LNCAP (cell line): ENCODE results near the gene NSMCE1.

ENCODE experiments used
- TF ChIP-seq, protein P1 (sequence below): fragments of 450-650 bp; IDR thresholded peaks from 2 replicates; pipeline ENCODE4 v1.5.1; 2017; ENCODE audit warnings: mild to moderate bottlenecking

NSMCE1 gene

DNA sequence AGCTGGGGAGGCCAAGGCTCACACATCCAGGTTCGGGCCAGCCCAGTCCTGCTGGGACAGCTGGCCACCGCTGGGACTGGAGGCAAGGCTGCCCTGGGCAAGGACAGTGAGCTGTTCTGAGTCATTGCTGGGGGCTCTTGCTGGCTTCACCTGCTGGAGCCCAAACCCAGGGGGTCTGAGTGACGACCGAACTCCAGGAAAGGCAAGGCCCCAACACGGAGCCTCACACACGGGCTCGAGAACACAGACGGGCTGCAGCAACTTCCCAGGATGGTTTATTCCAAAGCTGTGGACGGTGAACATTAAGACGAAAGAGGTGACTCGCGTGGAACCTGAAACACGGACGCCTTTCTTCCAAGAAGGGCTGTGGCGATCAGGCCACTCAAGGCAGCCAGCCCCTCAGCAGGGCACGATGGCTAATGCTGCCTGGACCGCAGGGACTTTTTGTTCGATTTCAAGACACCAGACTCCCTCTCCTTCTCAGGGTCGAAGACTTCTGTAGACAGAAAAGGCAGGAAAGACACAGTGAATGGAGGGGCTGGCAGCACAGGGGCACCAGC, 43.8 kb downstream of the NSMCE1 start:
- TF ChIP-seq, protein P1, sequence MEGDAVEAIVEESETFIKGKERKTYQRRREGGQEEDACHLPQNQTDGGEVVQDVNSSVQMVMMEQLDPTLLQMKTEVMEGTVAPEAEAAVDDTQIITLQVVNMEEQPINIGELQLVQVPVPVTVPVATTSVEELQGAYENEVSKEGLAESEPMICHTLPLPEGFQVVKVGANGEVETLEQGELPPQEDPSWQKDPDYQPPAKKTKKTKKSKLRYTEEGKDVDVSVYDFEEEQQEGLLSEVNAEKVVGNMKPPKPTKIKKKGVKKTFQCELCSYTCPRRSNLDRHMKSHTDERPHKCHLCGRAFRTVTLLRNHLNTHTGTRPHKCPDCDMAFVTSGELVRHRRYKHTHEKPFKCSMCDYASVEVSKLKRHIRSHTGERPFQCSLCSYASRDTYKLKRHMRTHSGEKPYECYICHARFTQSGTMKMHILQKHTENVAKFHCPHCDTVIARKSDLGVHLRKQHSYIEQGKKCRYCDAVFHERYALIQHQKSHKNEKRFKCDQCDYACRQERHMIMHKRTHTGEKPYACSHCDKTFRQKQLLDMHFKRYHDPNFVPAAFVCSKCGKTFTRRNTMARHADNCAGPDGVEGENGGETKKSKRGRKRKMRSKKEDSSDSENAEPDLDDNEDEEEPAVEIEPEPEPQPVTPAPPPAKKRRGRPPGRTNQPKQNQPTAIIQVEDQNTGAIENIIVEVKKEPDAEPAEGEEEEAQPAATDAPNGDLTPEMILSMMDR: no peak

DNA sequence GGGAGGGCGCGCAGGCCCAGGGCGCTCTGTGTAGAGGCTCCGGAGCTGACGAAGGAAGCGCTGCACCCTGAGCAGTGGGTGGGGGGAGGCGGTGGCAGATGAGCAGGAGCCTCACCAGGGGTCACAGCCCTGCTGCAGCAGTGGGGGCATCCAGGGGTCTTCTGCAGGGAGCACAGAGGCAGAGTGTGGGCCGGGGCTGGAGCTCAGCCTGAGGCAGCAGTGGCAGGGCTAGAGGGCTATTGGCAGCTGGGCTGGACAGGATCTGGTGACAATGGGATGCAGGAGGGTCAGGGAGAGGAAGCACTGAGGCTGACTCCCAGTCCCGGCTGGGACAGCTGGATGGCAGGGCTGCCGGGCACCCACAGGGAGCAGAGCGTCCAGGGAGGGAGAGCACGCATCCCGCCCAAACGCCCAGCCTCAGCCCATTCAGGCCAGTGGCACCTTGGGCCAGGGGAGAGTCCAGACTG, 44.3 kb downstream of the NSMCE1 start:
- TF ChIP-seq, protein P1: no peak

DNA sequence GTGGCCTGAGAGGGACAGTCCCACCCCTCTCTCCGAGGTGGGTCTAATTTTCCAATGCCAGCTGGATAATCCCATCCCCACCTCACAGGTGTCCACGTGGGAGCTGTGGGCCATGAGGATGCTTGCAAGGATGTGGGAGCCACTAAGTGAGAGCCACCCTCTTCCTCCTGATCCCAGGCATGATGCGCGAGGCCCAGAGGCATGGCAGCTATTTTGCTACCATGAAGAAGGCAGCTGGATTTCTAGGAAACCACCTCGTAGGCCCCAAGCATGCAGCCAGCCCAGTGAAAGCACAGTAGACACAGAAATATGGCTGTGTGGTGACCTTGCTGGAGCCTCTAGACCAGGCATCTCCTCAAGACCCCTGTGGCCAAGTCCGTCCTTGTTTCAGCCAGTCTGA, 44.9 kb downstream of the NSMCE1 start:
- TF ChIP-seq, protein P1: no peak

DNA sequence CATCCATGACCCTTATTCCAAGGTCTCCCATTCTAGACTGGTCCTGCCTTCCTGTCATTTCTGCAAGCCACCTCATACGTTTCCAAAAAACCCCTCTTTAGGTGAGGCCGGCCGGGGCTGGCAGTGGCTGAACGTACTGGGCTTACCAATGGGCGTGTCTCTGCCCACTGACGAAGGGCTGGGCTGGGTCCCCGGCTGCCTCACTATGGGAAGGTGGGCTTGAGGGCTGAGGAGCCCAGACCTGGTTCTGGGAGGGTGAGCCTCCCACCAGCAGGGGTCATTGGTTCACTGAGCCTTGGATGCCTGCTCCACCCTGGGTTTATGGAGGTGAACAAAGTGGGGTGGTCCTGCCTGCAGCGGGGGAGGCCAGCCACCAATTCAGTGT, 45.4 kb downstream of the NSMCE1 start:
- TF ChIP-seq, protein P1: peak; percentile 13; the same call in 1 of the 2 replicates

DNA sequence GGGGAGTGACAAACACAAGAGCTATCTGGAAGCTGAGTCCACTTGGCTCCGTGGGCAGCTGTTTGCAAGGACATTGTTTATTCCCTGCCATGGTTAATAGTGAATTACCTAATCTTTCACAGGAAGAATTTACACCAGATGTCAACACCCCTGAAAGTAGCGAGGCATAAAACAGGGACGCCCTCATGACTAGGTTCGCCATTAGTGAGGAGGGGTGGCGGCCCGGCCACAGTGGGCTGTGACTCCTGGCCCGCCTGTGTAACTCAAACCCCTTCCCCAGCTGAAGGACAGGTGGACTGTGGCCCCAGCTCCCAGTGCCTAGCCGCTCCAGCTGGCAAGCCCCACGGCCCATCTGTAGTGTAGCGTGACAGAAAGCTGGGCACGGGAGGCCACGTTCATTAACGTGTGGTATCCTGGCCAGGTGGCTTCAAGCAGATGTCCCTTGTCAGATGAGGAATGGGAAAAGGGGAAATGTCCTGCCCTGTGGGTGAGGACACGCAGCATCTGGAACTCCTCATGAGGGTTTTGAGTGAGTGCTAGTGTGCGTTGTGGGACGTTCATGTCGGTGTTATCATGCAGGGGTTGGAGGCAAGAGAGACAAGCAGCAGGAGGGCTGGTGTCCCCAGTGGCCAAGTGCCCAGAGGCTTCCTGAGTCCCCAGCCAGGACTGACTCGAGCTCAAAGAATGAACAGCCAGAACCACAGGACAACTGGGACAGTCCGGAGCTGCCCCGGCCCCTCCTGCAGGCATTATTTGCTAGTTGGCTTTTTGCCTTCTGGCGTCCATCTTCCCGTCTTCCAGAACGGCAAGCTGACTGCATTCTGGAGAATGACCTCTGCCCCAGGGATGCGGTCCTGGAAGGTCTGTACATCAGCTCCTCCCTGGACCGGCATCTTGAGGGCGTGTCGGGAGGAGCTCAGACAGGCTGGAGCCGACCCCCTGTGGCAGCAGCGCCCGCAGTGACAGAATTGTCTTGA, 46.0 kb downstream of the NSMCE1 start:
- TF ChIP-seq, protein P1: no peak

DNA sequence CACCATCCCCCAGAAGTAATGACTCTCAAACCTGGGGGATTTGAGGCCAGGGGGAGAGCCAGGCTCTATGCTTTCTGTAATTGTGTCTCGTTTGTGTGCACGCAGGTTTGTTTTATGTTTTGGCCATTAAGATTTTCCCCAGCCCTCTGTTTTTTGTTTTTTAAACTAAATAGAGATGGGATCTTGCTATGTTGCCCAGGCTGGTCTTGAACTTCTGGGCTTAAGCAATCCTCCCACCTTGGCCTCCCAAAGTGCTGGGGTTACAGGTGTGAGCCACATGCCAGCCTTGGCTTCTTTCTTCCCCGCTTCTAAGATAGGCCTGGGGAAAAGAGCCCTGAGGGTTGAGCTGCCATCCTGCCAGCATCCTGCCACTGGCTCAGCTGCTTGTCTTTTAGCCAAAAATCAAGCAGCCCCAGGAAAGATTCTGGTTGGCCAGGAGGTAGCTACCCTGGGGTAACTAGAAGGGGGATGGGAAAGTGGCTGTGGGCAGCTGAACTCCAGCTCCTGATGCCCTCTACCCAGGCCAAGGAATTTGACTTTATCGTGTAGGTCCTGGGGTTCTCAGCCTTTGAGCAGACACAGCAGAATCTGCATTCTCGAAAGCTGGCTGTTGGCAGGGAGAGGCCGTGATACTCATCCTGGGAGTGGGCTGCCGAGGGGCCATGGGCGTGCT, 46.9 kb downstream of the NSMCE1 start:
- TF ChIP-seq, protein P1: no peak

DNA sequence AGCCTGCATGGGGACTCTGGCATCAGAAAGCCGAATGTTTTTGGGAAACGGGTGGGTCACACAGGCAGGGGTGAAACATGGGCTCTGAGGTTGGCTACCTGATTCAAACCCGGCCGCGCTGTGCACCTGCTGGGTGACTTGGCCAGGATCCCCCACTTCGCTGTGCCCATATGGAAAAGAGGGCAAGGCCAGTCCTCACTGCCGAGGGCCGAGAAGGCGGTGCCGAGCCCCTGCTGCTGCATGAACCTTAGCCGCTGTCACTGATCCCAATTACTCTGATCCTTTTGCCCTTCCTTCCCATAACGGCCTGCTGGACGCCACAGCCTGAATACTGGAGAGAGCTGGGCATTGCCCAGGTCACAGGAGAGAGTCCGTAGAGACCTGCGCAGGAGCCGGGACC, 47.6 kb downstream of the NSMCE1 start:
- TF ChIP-seq, protein P1: no peak
